ENCODE results near the gene LRG1. TPM values are rescaled to one million over a fixed set of nuclear protein-coding genes. Genes with fewer than 3 reads are reported as not detected.

LRG1 gene
- polyA plus RNA-seq, 1 of the 3 experiments (the other 2 are of a cell fraction): 0.12 TPM

- H3K9me3 ChIP-seq: no peaks in the 10 kb centered on the region
- H3K4me1 ChIP-seq (ENCODE audit: control insufficient read depth in 1 of 2, insufficient read depth in 2 of 2, low read depth in 1 of 2, low read length in 1 of 2): peaks cover 0 to 8% of the 10 kb centered on the region in 2 experiments; a peak in 1 of 4 replicates
- H2AFZ ChIP-seq (ENCODE audit: low read depth): no peak overlapping the region
- H3K9me2 ChIP-seq: no peaks in the 10 kb centered on the region
- H3K27ac ChIP-seq (ENCODE audit: low read depth in 2 of 2, low read length in 1 of 2): no peak overlapping the region
- H3K4me3 ChIP-seq (ENCODE audit: low read depth in 2 of 2, low read length in 1 of 2): no peak overlapping the region
- no peaks in the 10 kb centered on the region for H4K20me1 ChIP-seq (ENCODE audit: insufficient read depth)
- POLR2A ChIA-PET: interaction anchor here (0.9 kb wide), 1 partner anchor 154 kb away, joined by 3 read pairs; no protein-coding TSS in a partner anchor
- H3K79me2 ChIP-seq (ENCODE audit: insufficient read depth): no peaks in the 10 kb centered on the region
- H3K4me2 ChIP-seq: no peak overlapping the region
- H3F3A ChIP-seq (replicated peaks; ENCODE audit: insufficient read depth): peaks cover 6% of the 10 kb centered on the region
- H3K36me3 ChIP-seq (replicated peaks in 1 of 2; ENCODE audit: control insufficient read depth in 1 of 2, insufficient read depth in 2 of 2, low read length in 1 of 2): no peaks in the 10 kb centered on the region
- H3K9ac ChIP-seq: no peak overlapping the region
- CTCF ChIA-PET: interaction anchor here (0.6 to 9.9 kb wide), 6 partner anchors 12 to 89 kb away, joined by 3 to 93 read pairs (median 16); partner anchors contain the start of gene PLIN5
- DNase-seq: no peak
- no peak for TF ChIP-seq SIN3A (IDR thresholded peaks at IDR 0.05; ENCODE audit: borderline replicate concordance, low read depth, low read length)
- no peak for TF ChIP-seq NRF1 (IDR thresholded peaks at IDR 0.05; ENCODE audit: low read depth, low read length)
- TF ChIP-seq RAD21 (IDR thresholded peaks at IDR 0.05; ENCODE audit: low read length): no peak
- no peak for TF ChIP-seq CHD2 (IDR thresholded peaks at IDR 0.05; ENCODE audit: low read length, partially characterized antibody)
- no peak for TF ChIP-seq USF1 (IDR thresholded peaks at IDR 0.05; ENCODE audit: borderline replicate concordance, low read depth)
- no peak for TF ChIP-seq FOXM1 (IDR thresholded peaks at IDR 0.05; ENCODE audit: low read depth)
- no peak for TF ChIP-seq JUND (IDR thresholded peaks at IDR 0.05)
- no peak for TF ChIP-seq CTCF (IDR thresholded peaks at IDR 0.05)
- TF ChIP-seq EP300 (IDR thresholded peaks at IDR 0.05; ENCODE audit: borderline replicate concordance in 1 of 2, low read depth in 1 of 2, low read length in 1 of 2): no peak
- 52% methylated on average over 9 of the region's 9 CpGs for WGBS (ENCODE audit: low lambda C conversion rate)
- peaks cover 24% of the 10 kb centered on the region; the same call in 1 of the 2 replicates for H3K27me3 ChIP-seq (ENCODE audit: insufficient read depth)
These were observed 48.5 kb upstream of the LRG1 start for GRCh38 chr19:4588291-4588761.

- Histone ChIP-seq H2AFZ (ENCODE audit: low read depth) (no peak overlapping the region), H4K20me1 (ENCODE audit: insufficient read depth) (no peaks in the 10 kb centered on the region), H3F3A (replicated peaks; ENCODE audit: insufficient read depth) (peaks cover 9% of the 10 kb centered on the region), H3K27me3 (ENCODE audit: insufficient read depth) (peaks cover 24% of the 10 kb centered on the region; the same call in 1 of the 2 replicates), H3K79me2 (ENCODE audit: insufficient read depth) (no peaks in the 10 kb centered on the region), H3K9me2 (no peaks in the 10 kb centered on the region), H3K36me3 (replicated peaks in 1 of 2; ENCODE audit: control insufficient read depth in 1 of 2, insufficient read depth in 2 of 2, low read length in 1 of 2) (no peaks in the 10 kb centered on the region), H3K9me3 (no peaks in the 10 kb centered on the region), H3K27ac (ENCODE audit: low read depth in 2 of 2, low read length in 1 of 2) (no peak overlapping the region), H3K4me2 (no peak overlapping the region), H3K9ac (no peak overlapping the region), H3K4me3 (ENCODE audit: low read depth in 2 of 2, low read length in 1 of 2) (no peak overlapping the region), H3K4me1 (ENCODE audit: control insufficient read depth in 1 of 2, insufficient read depth in 2 of 2, low read depth in 1 of 2, low read length in 1 of 2) (peaks cover 0 to 8% of the 10 kb centered on the region in 2 experiments; a peak in 1 of 4 replicates)
- CTCF ChIA-PET: interaction anchor here (1.5 to 5.8 kb wide), 4 partner anchors 11 to 49 kb away, joined by 9 to 47 read pairs (median 16); no protein-coding TSS in a partner anchor
- no peak for DNase-seq
- POLR2A ChIA-PET: interaction anchor here (0.9 kb wide), 1 partner anchor 155 kb away, joined by 3 read pairs; no protein-coding TSS in a partner anchor
- 86% methylated on average over 6 of the region's 6 CpGs for WGBS (ENCODE audit: low lambda C conversion rate)
- TF ChIP-seq TCF12 (IDR thresholded peaks at IDR 0.05) (no peak), MAX (IDR thresholded peaks at IDR 0.05; ENCODE audit: low read depth) (no peak), NFIC (IDR thresholded peaks at IDR 0.05; ENCODE audit: borderline replicate concordance) (no peak), FOXJ3 (CRISPR knock-in tag; IDR thresholded peaks at IDR 0.05) (no peak), ZBTB33 (IDR thresholded peaks at IDR 0.05; ENCODE audit: borderline replicate concordance, low read depth) (no peak), PBX3 (IDR thresholded peaks at IDR 0.05) (no peak), CHD2 (IDR thresholded peaks at IDR 0.05; ENCODE audit: low read length, partially characterized antibody) (no peak), CTCF (IDR thresholded peaks at IDR 0.05) (no peak), USF1 (IDR thresholded peaks at IDR 0.05; ENCODE audit: borderline replicate concordance, low read depth) (no peak)
These were observed 47.7 kb upstream of the LRG1 start for GRCh38 chr19:4587527-4587926.

All from SK-N-SH (cell line).